ENCODE measurements around the gene INSR. TPM values are rescaled to one million over a fixed set of nuclear protein-coding genes. Genes with fewer than 3 reads are reported as not detected.

Gene INSR
- polyA plus RNA-seq, 1 of the 3 experiments (the other 2 are of a cell fraction) = 3.6 TPM

DNA sequence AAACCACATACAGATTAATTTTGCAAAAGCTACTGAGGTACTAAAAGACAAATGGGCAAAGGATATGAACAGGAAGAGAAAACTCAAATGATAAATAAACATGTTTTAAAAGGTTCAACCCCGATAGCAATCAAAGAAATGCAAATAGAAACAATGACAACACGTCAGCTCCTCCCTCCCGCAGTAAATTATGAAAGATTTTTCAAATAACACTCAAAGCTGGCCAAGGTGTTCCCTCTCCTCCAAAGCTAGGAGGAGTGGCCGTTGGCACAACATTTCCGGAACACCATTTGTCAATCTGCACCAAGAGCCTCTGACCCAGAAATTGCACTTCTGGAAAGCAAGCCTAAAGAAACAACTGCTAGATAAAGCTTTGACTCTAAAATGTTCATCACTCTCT, 28.3 kb downstream of the INSR start:
- H3F3A ChIP-seq (replicated peaks; ENCODE audit: insufficient read depth) = no peaks in the 10 kb centered on the region
- no peaks in the 10 kb centered on the region for H3K4me1 ChIP-seq (ENCODE audit: control insufficient read depth in 1 of 2, insufficient read depth in 2 of 2, low read depth in 1 of 2, low read length in 1 of 2)
- H3K9me2 ChIP-seq = no peaks in the 10 kb centered on the region
- POLR2A ChIA-PET = no interaction called here
- H3K27me3 ChIP-seq (ENCODE audit: insufficient read depth) = no peaks in the 10 kb centered on the region
- no peak overlapping the region for H3K4me3 ChIP-seq (ENCODE audit: low read depth in 2 of 2, low read length in 1 of 2)
- WGBS (ENCODE audit: low lambda C conversion rate) = 75% methylated on average over 5 of the region's 5 CpGs
- H4K20me1 ChIP-seq (ENCODE audit: insufficient read depth) = no peaks in the 10 kb centered on the region
- CTCF ChIA-PET = interaction anchor here (0.7 kb wide), 1 partner anchor 75 kb away, joined by 4 read pairs; no protein-coding TSS in a partner anchor
- no peak overlapping the region for H3K9ac ChIP-seq
- no peak overlapping the region for H2AFZ ChIP-seq (ENCODE audit: low read depth)
- TF ChIP-seq MEF2A (IDR thresholded peaks at IDR 0.05; ENCODE audit: borderline replicate concordance, low read depth) (no peak), ELF1 (IDR thresholded peaks at IDR 0.05) (no peak), MXI1 (IDR thresholded peaks at IDR 0.05; ENCODE audit: low read depth, low read length) (no peak), FOXM1 (IDR thresholded peaks at IDR 0.05; ENCODE audit: low read depth) (no peak), RXRA (IDR thresholded peaks at IDR 0.05; ENCODE audit: borderline replicate concordance, low read depth) (no peak), FOXJ3 (CRISPR knock-in tag; IDR thresholded peaks at IDR 0.05) (no peak), RFX5 (IDR thresholded peaks at IDR 0.05; ENCODE audit: low read length) (no peak), NFIC (IDR thresholded peaks at IDR 0.05; ENCODE audit: borderline replicate concordance) (no peak), TAF1 (IDR thresholded peaks at IDR 0.05; ENCODE audit: borderline replicate concordance, low read depth, low read length) (no peak), NRF1 (IDR thresholded peaks at IDR 0.05; ENCODE audit: low read depth, low read length) (no peak), JUND (IDR thresholded peaks at IDR 0.05) (no peak), TEAD4 (IDR thresholded peaks at IDR 0.05; ENCODE audit: borderline replicate concordance, insufficient read depth) (no peak), EP300 (IDR thresholded peaks at IDR 0.05; ENCODE audit: borderline replicate concordance in 1 of 2, low read depth in 1 of 2, low read length in 1 of 2) (no peak)
- TF ChIP-seq, protein P1, sequence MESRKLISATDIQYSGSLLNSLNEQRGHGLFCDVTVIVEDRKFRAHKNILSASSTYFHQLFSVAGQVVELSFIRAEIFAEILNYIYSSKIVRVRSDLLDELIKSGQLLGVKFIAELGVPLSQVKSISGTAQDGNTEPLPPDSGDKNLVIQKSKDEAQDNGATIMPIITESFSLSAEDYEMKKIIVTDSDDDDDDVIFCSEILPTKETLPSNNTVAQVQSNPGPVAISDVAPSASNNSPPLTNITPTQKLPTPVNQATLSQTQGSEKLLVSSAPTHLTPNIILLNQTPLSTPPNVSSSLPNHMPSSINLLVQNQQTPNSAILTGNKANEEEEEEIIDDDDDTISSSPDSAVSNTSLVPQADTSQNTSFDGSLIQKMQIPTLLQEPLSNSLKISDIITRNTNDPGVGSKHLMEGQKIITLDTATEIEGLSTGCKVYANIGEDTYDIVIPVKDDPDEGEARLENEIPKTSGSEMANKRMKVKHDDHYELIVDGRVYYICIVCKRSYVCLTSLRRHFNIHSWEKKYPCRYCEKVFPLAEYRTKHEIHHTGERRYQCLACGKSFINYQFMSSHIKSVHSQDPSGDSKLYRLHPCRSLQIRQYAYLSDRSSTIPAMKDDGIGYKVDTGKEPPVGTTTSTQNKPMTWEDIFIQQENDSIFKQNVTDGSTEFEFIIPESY (IDR thresholded peaks at IDR 0.05; ENCODE audit: borderline replicate concordance, low read depth) = no peak
- TF ChIP-seq, protein P2, sequence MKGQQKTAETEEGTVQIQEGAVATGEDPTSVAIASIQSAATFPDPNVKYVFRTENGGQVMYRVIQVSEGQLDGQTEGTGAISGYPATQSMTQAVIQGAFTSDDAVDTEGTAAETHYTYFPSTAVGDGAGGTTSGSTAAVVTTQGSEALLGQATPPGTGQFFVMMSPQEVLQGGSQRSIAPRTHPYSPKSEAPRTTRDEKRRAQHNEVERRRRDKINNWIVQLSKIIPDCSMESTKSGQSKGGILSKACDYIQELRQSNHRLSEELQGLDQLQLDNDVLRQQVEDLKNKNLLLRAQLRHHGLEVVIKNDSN (IDR thresholded peaks at IDR 0.05; ENCODE audit: borderline replicate concordance, low read depth) = no peak
- TF ChIP-seq, protein P3, sequence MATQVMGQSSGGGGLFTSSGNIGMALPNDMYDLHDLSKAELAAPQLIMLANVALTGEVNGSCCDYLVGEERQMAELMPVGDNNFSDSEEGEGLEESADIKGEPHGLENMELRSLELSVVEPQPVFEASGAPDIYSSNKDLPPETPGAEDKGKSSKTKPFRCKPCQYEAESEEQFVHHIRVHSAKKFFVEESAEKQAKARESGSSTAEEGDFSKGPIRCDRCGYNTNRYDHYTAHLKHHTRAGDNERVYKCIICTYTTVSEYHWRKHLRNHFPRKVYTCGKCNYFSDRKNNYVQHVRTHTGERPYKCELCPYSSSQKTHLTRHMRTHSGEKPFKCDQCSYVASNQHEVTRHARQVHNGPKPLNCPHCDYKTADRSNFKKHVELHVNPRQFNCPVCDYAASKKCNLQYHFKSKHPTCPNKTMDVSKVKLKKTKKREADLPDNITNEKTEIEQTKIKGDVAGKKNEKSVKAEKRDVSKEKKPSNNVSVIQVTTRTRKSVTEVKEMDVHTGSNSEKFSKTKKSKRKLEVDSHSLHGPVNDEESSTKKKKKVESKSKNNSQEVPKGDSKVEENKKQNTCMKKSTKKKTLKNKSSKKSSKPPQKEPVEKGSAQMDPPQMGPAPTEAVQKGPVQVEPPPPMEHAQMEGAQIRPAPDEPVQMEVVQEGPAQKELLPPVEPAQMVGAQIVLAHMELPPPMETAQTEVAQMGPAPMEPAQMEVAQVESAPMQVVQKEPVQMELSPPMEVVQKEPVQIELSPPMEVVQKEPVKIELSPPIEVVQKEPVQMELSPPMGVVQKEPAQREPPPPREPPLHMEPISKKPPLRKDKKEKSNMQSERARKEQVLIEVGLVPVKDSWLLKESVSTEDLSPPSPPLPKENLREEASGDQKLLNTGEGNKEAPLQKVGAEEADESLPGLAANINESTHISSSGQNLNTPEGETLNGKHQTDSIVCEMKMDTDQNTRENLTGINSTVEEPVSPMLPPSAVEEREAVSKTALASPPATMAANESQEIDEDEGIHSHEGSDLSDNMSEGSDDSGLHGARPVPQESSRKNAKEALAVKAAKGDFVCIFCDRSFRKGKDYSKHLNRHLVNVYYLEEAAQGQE (IDR thresholded peaks at IDR 0.05; ENCODE audit: low read depth, low read length) = no peak
- DNase-seq = no peak
- no peaks in the 10 kb centered on the region for H3K9me3 ChIP-seq
- H3K79me2 ChIP-seq (ENCODE audit: insufficient read depth) = no peaks in the 10 kb centered on the region
- peaks cover 0 to 11% of the 10 kb centered on the region in 2 experiments for H3K36me3 ChIP-seq (replicated peaks in 1 of 2; ENCODE audit: control insufficient read depth in 1 of 2, insufficient read depth in 2 of 2, low read length in 1 of 2)
- H3K27ac ChIP-seq (ENCODE audit: low read depth in 2 of 2, low read length in 1 of 2) = no peak overlapping the region
- no peak overlapping the region for H3K4me2 ChIP-seq
